ENCODE measurements around the gene RTCB.

Gene RTCB

GRCh38 chr22:32342977-32343376 lies 69.1 kb downstream of the RTCB start:
- DNase-seq (ENCODE audit: low spot score in 2 of 2): no peak
- Histone ChIP-seq H3K27me3 (ENCODE audit: low read depth) (peaks cover 46% of the 10 kb centered on the region), H3K4me3 (no peak overlapping the region), H3K9me3 (peaks cover 2% of the 10 kb centered on the region; the same call in 1 of the 2 replicates), H3K36me3 (replicated peaks) (no peaks in the 10 kb centered on the region), H3K4me1 (no peaks in the 10 kb centered on the region)
- in situ Hi-C loops (cut with MboI; ENCODE audit: low sequenced_read_pairs): no loop called here

- H3K36me3 ChIP-seq (replicated peaks): no peaks in the 10 kb centered on the region
- DNase-seq (ENCODE audit: low spot score in 2 of 2): no peak
- H3K9me3 ChIP-seq: 0 out of 2 replicates have a peak, but pooled peaks cover under 1% of the 10 kb centered on the region
- H3K27me3 ChIP-seq (ENCODE audit: low read depth): peaks cover 49% of the 10 kb centered on the region
- H3K4me1 ChIP-seq: no peaks in the 10 kb centered on the region
- in situ Hi-C loops (cut with MboI; ENCODE audit: low sequenced_read_pairs): no loop called here
- no peak overlapping the region for H3K4me3 ChIP-seq
These were observed 70.8 kb downstream of the RTCB start for GRCh38 chr22:32341122-32341740.

- no peaks in the 10 kb centered on the region for H3K4me1 ChIP-seq
- no peak overlapping the region for H3K4me3 ChIP-seq
- peaks cover 47% of the 10 kb centered on the region for H3K27me3 ChIP-seq (ENCODE audit: low read depth)
- no peaks in the 10 kb centered on the region for H3K9me3 ChIP-seq
- H3K36me3 ChIP-seq (replicated peaks): no peaks in the 10 kb centered on the region
- DNase-seq (ENCODE audit: low spot score in 2 of 2): no peak
- in situ Hi-C loops (cut with MboI; ENCODE audit: low sequenced_read_pairs): no loop called here
These were observed 71.6 kb downstream of the RTCB start for GRCh38 chr22:32340411-32340810.

GRCh38 chr22:32339190-32340012 lies 72.6 kb downstream of the RTCB start:
- in situ Hi-C loops (cut with MboI; ENCODE audit: low sequenced_read_pairs): no loop called here
- Histone ChIP-seq H3K4me3 (no peak overlapping the region), H3K36me3 (replicated peaks) (no peaks in the 10 kb centered on the region), H3K27me3 (ENCODE audit: low read depth) (peaks cover 43% of the 10 kb centered on the region), H3K9me3 (no peaks in the 10 kb centered on the region), H3K4me1 (no peaks in the 10 kb centered on the region)
- no peak for DNase-seq (ENCODE audit: low spot score in 2 of 2)

GRCh38 chr22:32338757-32339156 lies 73.3 kb downstream of the RTCB start:
- DNase-seq (ENCODE audit: low spot score in 2 of 2): no peak
- H3K4me3 ChIP-seq: no peak overlapping the region
- H3K27me3 ChIP-seq (ENCODE audit: low read depth): peaks cover 41% of the 10 kb centered on the region
- in situ Hi-C loops (cut with MboI; ENCODE audit: low sequenced_read_pairs): no loop called here
- H3K36me3 ChIP-seq (replicated peaks): no peaks in the 10 kb centered on the region
- H3K9me3 ChIP-seq: no peaks in the 10 kb centered on the region
- H3K4me1 ChIP-seq: no peaks in the 10 kb centered on the region

All from HAP-1 (cell line).